ENCODE data around the gene MELK. TPM values are rescaled to one million over a fixed set of nuclear protein-coding genes. Genes with fewer than 3 reads are reported as not detected.
A peak's percentile ranks its signal among the peaks of the same experiment; 100 is the strongest.

Gene MELK
- total and polyA plus RNA-seq, 2 of the 13 experiments (the other 11 are each of a cell fraction or from before 2014, with no cell fraction given) = 16.7 to 50.4 TPM

DNA sequence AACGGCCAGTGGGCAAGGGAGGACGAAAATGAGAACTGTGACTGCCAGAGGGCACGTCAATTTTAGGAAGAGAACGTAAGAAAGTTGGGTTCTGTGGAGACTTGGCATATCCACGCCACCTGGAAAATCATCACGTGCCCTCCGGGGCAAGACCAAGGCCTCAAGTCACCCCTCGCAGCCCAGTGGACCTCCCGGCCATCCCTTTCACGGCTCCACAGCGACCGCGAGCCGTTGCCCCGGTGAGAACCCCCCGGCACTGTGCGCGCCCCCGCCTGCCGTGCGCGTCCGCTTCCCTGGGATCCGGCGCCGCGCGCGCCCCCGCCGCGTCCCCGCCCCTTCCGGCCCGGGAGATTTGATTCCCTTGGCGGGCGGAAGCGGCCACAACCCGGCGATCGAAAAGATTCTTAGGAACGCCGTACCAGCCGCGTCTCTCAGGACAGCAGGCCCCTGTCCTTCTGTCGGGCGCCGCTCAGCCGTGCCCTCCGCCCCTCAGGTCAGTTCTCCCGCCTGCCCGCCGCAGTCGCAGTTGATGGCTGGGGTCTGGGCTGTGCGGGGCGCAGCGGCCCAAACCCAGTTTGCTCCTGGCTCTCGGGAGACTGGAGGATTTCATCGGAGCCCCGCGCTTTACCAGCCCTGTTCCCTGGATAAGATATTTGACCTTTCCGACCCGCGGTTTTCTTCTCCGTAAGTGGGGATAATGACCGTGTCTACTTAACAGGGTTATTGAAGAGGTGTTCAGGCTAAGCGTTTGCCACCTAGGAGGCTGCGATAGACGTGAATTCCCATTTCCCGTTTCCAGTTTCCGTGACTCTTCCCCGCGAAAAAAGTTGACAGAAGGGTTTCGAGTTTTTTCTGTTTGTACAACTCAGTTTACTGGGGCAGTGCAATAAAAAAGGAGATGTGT, at the start of gene MELK (continued):
- TF ChIP-seq ZNF552 (CRISPR knock-in tag; IDR thresholded peaks at IDR 0.05; ENCODE audit: borderline replicate concordance) (no peak), ZNF383 (CRISPR knock-in tag; IDR thresholded peaks at IDR 0.05; ENCODE audit: borderline replicate concordance) (no peak), ZNF562 (CRISPR knock-in tag; IDR thresholded peaks at IDR 0.05; ENCODE audit: borderline replicate concordance) (no peak), ZKSCAN1 (IDR thresholded peaks at IDR 0.05; ENCODE audit: low read length) (no peak), ZSCAN21 (CRISPR knock-in tag; IDR thresholded peaks at IDR 0.05; ENCODE audit: borderline replicate concordance) (peak; percentile 79; the same call in 1 of the 2 replicates), HOXD1 (CRISPR knock-in tag; IDR thresholded peaks at IDR 0.05) (no peak), TCF7L2 (IDR thresholded peaks at IDR 0.05; ENCODE audit: low read depth, low read length) (no peak), TOPORS (CRISPR knock-in tag; IDR thresholded peaks at IDR 0.05) (peak; percentile 57; the same call in 1 of the 2 replicates), ZMYM4 (CRISPR knock-in tag; IDR thresholded peaks at IDR 0.05) (peak; percentile 76), IRX3 (CRISPR knock-in tag; IDR thresholded peaks at IDR 0.05; ENCODE audit: borderline replicate concordance, low read depth) (0 out of 2 replicates have a peak, but pooled peaks have one; percentile 78), ZFP36L2 (CRISPR knock-in tag; IDR thresholded peaks at IDR 0.05) (no peak), ZNF883 (CRISPR knock-in tag; IDR thresholded peaks at IDR 0.05; ENCODE audit: not compliant biosample characterization) (peak; percentile 76), ZNF761 (CRISPR knock-in tag; conservative IDR thresholded peaks at IDR 0.05) (peak; percentile 80), CERS6 (CRISPR knock-in tag; IDR thresholded peaks at IDR 0.05) (no peak), ZNF770 (CRISPR knock-in tag; IDR thresholded peaks at IDR 0.05) (no peak; the same call in 1 of the 2 replicates), ZNF7 (CRISPR knock-in tag; IDR thresholded peaks at IDR 0.05) (no peak), ZNF501 (CRISPR knock-in tag; IDR thresholded peaks at IDR 0.05) (peak; percentile 75; the same call in 1 of the 2 replicates), CREB1 (IDR thresholded peaks at IDR 0.05) (no peak), CREB1 (CRISPR knock-in tag; IDR thresholded peaks at IDR 0.05) (no peak), TEAD2 (CRISPR knock-in tag; IDR thresholded peaks at IDR 0.05) (no peak), SYNCRIP (IDR thresholded peaks at IDR 0.05; ENCODE audit: insufficient read depth, low read depth, low read length) (no peak)
- TF ChIP-seq, protein P1, sequence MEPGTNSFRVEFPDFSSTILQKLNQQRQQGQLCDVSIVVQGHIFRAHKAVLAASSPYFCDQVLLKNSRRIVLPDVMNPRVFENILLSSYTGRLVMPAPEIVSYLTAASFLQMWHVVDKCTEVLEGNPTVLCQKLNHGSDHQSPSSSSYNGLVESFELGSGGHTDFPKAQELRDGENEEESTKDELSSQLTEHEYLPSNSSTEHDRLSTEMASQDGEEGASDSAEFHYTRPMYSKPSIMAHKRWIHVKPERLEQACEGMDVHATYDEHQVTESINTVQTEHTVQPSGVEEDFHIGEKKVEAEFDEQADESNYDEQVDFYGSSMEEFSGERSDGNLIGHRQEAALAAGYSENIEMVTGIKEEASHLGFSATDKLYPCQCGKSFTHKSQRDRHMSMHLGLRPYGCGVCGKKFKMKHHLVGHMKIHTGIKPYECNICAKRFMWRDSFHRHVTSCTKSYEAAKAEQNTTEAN (CRISPR knock-in tag; conservative IDR thresholded peaks at IDR 0.05) = peak; percentile 69; the same call in 1 of the 2 replicates
- TF ChIP-seq, protein P2, sequence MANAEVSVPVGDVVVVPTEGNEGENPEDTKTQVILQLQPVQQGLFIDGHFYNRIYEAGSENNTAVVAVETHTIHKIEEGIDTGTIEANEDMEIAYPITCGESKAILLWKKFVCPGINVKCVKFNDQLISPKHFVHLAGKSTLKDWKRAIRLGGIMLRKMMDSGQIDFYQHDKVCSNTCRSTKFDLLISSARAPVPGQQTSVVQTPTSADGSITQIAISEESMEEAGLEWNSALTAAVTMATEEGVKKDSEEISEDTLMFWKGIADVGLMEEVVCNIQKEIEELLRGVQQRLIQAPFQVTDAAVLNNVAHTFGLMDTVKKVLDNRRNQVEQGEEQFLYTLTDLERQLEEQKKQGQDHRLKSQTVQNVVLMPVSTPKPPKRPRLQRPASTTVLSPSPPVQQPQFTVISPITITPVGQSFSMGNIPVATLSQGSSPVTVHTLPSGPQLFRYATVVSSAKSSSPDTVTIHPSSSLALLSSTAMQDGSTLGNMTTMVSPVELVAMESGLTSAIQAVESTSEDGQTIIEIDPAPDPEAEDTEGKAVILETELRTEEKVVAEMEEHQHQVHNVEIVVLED (CRISPR knock-in tag; IDR thresholded peaks at IDR 0.05; ENCODE audit: borderline replicate concordance) = peak; percentile 84
